Cardiac muscle cell (in vitro differentiated cells and primary cell): ENCODE results near the gene DPYSL4. TPM values are rescaled to one million over a fixed set of nuclear protein-coding genes. Genes with fewer than 3 reads are reported as not detected.
"Not testable (repeated sequence)": the region's sequence is repeated elsewhere in the genome, so short reads cannot be mapped to it uniquely, and the experiment has no call there.

Experiments
- DNase-seq, 2 donors: peaks; one replicate each; pipeline versions ENCODE4 v3.0.0 to v3.0.0-alpha.2; 2010 to 2017; ENCODE audit warnings: low read depth in 1 of 2, low spot score in 1 of 2
- H3K27ac ChIP-seq: fragments of 200-600 bp; sonication (generic); 2 replicates; pipeline ENCODE4 v1.5.1; 2016
- H3K27me3 ChIP-seq: fragments of 200-600 bp; sonication (generic); 2 replicates; pipeline ENCODE4 v1.6.0; 2016; ENCODE audit warnings: control low read depth
- H3K36me3 ChIP-seq: fragments of 200-600 bp; sonication (generic); 2 replicates; pipeline ENCODE4 v1.5.1; 2016; ENCODE audit warnings: control low read depth
- H3K4me1 ChIP-seq: fragments of 200-600 bp; sonication (generic); 2 replicates; pipeline ENCODE4 v1.8.1; 2017; ENCODE audit warnings: low read depth, mild to moderate bottlenecking, mixed run types
- H3K4me3 ChIP-seq: fragments of 200-600 bp; sonication (generic); 2 replicates; pipeline ENCODE4 v1.5.1; 2016; ENCODE audit warnings: mild to moderate bottlenecking
- H3K9me3 ChIP-seq: fragments of 200-600 bp; sonication (generic); 2 replicates; pipeline ENCODE4 v1.5.1; 2017; ENCODE audit warnings: low read depth, mild to moderate bottlenecking, control low read depth
- polyA plus RNA-seq: library from polyadenylated mRNA; unstranded; fragments of >200 nt; fragmentation: Nextera tagmentation; extraction: Ambion mirVana; gene quantifications from 2 replicates; pipeline ENCODE4 v1.2.1, GENCODE V29; 2016
- total RNA-seq: library from RNA; depleted of rRNA; stranded (reverse); fragments of >200 nt; gene quantifications from 2 replicates; pipeline ENCODE4 v1.2.3, GENCODE V29; 2016
- TF ChIP-seq, protein P1 (sequence below): IDR thresholded peaks from 2 replicates; pipeline ENCODE4 v1.5.1; 2012; ENCODE audit warnings: low read depth, mild to moderate bottlenecking, low read length

DPYSL4 gene
- total and polyA plus RNA-seq, 2 experiments from 2014 or later: 12.5 to 30.3 TPM

DNA sequence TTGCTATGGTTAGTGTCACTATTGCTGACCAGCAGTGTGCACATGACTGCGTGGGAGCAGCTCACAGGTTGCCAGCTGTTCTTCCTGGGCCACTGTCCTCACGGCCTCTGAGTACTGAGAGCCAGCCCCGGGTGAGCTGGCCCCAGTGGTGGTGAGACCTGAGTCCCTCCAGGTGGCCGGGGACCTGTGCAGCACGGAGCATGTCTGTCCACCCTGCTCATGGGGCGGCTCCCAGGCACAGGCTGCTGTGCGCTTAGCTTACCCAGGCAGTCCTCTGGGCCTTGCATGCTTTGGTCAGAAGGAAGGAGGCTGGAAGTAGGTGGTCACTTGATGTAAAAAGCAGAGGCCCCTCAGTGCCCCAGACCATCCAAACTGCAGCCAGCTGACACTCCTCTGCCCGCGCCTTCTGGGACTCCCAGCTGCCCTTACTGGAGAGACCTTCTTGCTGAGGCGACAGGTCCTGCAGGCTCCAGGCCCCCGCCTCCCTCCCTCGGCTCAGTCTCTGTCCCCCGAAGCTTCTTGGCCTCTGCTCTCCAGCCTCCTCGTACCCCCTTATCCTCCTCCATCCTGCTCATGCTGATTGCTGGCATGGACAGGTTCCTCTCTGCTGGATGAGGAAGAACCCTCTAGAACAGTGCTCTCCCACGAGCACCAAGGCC, 30.9 kb upstream of the DPYSL4 start:
- Histone ChIP-seq H3K9me3 (no peaks in the 10 kb centered on the region), H3K36me3 (no peaks in the 10 kb centered on the region), H3K27me3 (no peaks in the 10 kb centered on the region), H3K27ac (no peak overlapping the region), H3K4me3 (no peak overlapping the region), H3K4me1 (no peaks in the 10 kb centered on the region)
- DNase-seq: no peak
- TF ChIP-seq, protein P1, sequence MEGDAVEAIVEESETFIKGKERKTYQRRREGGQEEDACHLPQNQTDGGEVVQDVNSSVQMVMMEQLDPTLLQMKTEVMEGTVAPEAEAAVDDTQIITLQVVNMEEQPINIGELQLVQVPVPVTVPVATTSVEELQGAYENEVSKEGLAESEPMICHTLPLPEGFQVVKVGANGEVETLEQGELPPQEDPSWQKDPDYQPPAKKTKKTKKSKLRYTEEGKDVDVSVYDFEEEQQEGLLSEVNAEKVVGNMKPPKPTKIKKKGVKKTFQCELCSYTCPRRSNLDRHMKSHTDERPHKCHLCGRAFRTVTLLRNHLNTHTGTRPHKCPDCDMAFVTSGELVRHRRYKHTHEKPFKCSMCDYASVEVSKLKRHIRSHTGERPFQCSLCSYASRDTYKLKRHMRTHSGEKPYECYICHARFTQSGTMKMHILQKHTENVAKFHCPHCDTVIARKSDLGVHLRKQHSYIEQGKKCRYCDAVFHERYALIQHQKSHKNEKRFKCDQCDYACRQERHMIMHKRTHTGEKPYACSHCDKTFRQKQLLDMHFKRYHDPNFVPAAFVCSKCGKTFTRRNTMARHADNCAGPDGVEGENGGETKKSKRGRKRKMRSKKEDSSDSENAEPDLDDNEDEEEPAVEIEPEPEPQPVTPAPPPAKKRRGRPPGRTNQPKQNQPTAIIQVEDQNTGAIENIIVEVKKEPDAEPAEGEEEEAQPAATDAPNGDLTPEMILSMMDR: no peak

DNA sequence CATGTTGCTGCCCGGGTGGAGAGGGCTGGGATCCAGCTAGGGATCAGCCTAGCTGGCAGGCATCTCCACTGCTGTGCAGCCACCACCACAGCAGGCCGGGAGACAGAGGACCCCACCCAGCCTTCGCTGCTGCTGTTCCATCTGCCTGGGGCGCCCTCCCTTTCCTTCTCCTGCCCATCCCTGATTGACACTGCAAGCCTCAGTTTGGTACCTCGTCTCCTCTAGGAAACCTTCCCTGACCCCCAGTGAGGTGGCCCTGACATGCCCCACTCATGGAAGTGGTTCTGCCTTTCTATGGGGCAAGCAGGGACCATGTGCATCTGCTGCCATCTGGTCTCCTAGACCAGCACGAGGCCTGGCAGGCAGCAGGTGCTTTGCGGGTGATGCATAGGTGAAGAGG, 30.4 kb upstream of the DPYSL4 start:
- TF ChIP-seq, protein P1: no peak
- no peaks in the 10 kb centered on the region for H3K9me3 ChIP-seq
- no peaks in the 10 kb centered on the region for H3K36me3 ChIP-seq
- DNase-seq: no peak
- H3K4me3 ChIP-seq: no peak overlapping the region
- no peaks in the 10 kb centered on the region for H3K4me1 ChIP-seq
- H3K27ac ChIP-seq: no peak overlapping the region
- H3K27me3 ChIP-seq: no peaks in the 10 kb centered on the region

DNA sequence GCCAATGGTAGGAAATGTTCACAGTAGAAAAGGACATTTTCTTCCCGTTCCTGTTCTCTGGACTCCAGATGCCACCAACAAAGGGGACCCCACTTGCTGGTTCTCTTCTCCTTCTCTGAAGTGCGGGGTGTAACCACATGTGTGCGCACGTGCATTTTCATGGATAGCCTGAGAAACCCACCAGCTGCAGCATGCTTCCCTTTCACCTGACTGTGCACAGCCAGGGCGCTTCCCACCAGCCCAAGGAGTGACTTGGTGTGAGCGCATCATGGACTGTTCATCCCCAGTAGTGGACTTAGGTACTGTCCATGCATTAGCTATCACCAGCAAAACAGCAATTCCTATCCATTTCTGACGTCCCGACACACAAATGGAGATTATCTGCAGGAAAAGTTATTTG, 29.6 kb upstream of the DPYSL4 start:
- no peak overlapping the region for H3K27ac ChIP-seq
- TF ChIP-seq, protein P1: no peak

DNA sequence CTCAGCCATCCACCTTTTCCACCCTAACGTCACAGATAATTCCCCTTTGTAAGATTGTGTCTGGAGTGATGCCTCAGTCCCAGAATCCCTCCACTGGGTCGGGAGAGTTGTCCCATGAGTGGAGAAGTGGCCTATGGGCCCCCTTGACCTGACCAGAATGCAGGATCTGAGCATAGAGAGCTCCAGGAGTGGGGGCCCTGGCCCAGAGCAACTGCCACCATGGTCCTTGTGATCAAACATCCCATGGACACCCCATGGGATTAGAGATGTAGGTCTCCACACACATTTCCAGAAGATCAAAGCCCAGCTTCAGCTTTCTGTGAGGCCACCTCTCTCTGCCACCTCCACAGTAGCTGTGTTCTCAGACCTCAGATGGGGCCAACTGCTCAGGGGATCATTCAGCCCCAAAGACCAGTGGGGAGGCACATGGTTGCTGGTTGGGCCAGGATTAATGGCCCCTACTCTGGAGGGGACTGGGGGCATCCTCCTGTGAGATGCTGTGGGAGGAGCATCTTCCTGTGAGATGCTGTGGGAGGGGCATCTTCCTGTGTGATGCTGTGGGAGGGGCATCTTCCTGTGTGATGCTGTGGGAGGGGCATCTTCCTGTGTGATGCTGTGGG, 28.5 kb upstream of the DPYSL4 start:
- Histone ChIP-seq H3K27me3 (no peaks in the 10 kb centered on the region), H3K27ac (no peak overlapping the region)
- DNase-seq: no peak

More for the DNA sequence above, 29.6 kb upstream of the DPYSL4 start:
- Histone ChIP-seq H3K4me3 (no peak overlapping the region), H3K9me3 (no peaks in the 10 kb centered on the region), H3K4me1 (peaks cover 3% of the 10 kb centered on the region), H3K36me3 (no peaks in the 10 kb centered on the region), H3K27me3 (no peaks in the 10 kb centered on the region)
- DNase-seq: no peak

DNA sequence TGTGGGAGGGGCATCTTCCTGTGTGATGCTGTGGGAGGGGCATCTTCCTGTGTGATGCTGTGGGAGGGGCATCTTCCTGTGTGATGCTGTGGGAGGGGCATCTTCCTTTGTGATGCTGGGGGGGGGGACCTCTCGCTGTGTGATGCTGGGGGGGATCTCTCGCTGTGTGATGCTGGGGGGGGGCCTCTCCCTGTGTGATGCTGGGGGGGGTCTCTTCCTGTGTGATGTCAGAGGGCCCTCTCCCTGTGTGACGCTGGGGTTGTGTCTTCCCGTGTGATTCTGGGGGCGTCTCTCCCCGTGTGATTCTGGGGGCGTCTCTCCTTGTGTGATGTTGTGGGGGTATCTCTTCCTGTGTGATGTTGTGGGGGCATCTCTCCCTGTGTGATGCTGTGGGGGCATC, 27.9 kb upstream of the DPYSL4 start:
- Histone ChIP-seq H3K36me3 (no peaks in the 10 kb centered on the region), H3K27ac (no peak overlapping the region), H3K4me1 (peaks cover 16% of the 10 kb centered on the region), H3K9me3 (no peaks in the 10 kb centered on the region), H3K4me3 (no peak overlapping the region), H3K27me3 (no peaks in the 10 kb centered on the region)
- DNase-seq: no peak
- TF ChIP-seq, protein P1: no peak

More for the DNA sequence above, 28.5 kb upstream of the DPYSL4 start:
- TF ChIP-seq, protein P1: no peak
- Histone ChIP-seq H3K36me3 (no peaks in the 10 kb centered on the region), H3K4me3 (no peak overlapping the region), H3K9me3 (no peaks in the 10 kb centered on the region), H3K4me1 (peaks cover 14% of the 10 kb centered on the region)

DNA sequence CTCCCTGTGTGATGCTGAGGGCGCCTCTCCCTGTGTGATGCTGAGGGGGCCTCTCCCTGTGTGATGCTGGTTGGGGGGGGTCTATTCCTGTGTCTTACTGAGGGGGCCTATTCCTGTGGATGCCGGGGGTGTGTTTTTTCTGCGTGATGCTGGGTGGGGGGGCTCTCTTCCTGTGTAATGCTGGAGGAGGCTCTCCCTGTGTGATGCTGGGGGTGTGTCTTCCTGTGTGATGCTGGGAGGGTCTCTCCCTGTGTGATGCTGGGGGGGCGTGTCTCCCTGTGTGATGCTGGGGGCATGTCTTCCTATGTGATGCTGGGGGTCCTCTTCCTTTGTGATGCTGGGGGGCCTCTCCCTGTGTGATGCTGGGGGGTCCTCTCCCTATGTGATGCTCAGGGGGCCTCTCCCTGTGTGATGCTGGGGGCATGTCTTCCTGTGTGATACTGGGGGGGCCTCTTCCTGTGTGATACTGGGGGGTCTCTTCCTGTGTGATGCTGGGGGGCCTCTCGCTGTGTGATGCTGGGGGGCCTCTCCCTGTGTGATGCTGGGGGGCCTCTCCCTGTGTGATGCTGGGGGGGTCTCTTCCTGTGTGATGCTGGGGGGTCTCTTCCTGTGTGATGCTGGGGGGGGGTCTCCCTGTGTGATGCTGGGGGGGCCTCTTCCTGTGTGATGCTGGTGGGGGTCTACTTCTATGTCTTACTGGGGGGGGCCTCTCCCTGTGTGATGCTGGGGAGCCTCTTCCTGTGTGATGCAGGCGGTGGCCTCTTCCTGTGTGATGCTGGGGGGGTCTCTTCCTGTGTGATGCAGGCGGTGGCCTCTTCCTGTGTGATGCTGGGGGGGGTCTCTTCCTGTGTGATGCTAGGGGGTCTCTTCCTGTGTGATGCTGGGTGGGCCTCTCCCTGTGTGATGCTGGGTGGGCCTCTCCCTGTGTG, 27.2 kb upstream of the DPYSL4 start:
- not testable (repeated sequence) for H3K4me3 ChIP-seq, H3K27me3 ChIP-seq, H3K9me3 ChIP-seq, H3K27ac ChIP-seq, DNase-seq, H3K36me3 ChIP-seq
- peaks cover 16% of the 10 kb centered on the region for H3K4me1 ChIP-seq

DNA sequence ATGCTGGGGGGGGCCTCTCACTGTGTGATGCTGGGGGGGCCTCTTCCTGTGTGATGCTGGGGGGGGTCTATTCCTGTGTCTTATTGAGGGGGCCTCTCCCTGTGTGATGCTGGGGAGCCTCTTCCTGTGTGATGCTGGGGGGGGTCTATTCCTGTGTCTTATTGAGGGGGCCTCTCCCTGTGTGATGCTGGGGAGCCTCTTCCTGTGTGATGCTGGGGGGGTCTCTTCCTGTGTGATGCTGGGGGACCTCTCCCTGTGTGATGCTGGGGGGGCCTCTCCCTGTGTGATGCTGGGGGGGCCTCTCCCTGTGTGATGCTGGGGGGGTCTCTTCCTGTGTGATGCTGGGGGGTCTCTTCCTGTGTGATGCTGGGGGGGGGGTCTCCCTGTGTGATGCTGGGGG, 26.5 kb upstream of the DPYSL4 start:
- H3K27me3 ChIP-seq, DNase-seq, H3K4me3 ChIP-seq, H3K9me3 ChIP-seq, H3K36me3 ChIP-seq, H3K27ac ChIP-seq: not testable (repeated sequence)
- H3K4me1 ChIP-seq: peaks cover 16% of the 10 kb centered on the region
